GM18526 (cell line): ENCODE measurements around the gene CTNNBL1.

Experiments used
- POLR2A ChIP-seq: IDR thresholded peaks from 3 replicates; pipeline ENCODE4 v1.6.1; 2011; ENCODE audit not compliant: insufficient read length; ENCODE audit errors: extremely low read depth

The CTNNBL1 gene

DNA sequence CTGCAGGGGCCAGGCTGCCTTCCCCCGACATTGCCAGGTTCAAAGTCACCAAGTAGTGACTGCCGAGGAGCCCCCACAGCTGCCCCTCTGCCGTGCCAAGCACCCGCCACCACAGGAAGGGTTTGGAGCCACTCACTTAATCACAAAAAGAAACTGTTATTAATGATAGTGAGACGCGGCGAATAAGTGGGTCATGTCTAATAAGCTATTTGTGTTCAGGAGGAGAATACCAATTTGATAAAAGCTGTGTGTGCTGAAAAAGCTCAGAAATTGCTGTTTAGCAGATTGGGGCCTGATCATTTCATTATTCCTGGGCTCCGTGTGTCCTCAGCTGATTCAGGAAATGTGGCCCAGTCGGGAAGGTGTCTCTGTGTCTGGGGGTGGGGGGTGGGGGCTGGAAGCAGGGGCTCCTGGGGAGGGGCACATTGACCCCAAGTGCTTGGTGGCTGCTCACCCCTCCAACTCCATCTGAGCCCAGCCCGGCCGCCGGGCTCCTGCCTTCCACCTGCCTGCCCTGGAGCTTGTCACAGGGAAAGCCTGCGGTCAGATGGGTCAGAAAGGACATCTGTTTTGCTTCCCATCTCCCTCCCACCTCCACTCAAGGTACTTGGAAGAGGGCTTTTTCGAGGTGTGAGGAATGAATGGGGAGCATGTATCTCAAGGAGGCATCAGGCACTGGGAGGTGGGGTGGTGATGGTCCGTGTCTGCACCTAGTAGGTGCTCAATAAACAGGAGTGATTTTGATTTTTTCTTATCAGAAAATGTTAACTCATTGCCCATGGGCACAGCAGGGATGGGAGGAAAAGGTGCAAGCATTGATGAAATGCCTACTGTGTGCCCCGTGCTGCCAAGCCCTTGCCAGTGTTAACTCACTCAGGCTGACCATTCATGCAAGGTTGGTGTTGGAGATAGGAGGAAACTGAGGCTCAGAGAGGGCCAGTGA, 212.1 kb downstream of the CTNNBL1 start:
- TF ChIP-seq POLR2A: no peak

GRCh38 chr20:37907330-37907676, 213.5 kb downstream of the CTNNBL1 start:
- TF ChIP-seq POLR2A: no peak

- TF ChIP-seq POLR2A: no peak
Measured at GRCh38 chr20:37907677-37908401, 214.0 kb downstream of the CTNNBL1 start.

DNA sequence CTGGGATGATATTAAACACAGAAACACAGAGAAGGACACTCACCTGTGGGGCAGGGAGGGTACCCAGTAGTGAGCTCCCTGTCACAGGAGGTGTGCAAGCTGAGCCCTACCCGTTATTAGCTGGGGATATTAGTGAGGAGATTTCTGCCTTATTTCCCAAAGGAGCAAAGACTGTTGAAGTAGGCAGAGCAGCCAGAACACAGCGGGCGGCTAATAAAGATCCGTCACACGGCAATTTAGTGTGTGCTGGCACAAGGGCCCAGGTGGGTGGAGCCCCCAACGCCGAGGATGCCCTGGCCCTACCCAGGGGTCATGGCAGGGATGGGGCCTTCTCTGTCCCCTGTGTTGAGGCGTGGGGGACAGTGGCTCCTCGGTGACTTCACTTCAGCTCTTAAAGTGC, 217.4 kb downstream of the CTNNBL1 start:
- no peak for TF ChIP-seq POLR2A

DNA sequence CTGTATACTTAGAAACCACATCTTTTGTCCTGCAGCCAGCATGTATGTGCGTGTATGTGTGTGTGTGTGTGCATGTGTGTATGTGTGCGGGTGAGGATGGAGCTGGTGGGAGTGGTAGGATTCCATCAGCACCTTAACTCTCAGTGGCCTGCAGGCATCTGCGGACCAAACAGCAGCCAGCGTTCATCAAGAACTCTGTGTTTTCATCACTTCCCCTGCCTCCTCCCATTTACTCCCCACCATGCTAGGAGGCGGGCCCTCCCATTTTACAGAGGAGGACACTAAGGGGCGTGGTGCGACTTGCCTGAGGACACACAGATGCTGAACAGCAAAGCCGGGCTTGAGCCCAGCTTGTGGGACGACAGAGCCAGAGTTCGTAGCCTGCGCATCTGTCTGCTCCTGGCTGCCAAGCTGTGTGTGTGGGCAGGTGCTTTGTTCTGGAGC, 218.0 kb downstream of the CTNNBL1 start:
- TF ChIP-seq POLR2A: no peak

DNA sequence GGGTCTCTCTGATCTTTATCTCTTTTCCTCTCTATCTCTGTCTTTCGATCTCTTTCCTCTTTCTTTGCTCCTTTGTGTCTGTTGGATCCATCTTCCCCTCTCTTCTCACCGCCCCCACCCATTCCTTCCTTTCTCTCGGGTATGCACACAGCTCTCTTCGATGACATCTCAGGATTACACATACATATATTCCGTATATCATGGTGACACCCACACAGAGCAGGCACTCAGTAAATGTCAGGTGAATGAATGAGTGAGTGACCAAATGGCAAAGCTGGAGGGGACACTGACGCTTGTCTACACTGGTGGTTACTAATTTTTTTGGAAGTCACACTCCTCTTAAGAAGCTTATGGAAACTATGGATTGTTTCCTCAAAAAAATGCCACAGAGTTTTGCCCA, 219.0 kb downstream of the CTNNBL1 start:
- TF ChIP-seq POLR2A: no peak

DNA sequence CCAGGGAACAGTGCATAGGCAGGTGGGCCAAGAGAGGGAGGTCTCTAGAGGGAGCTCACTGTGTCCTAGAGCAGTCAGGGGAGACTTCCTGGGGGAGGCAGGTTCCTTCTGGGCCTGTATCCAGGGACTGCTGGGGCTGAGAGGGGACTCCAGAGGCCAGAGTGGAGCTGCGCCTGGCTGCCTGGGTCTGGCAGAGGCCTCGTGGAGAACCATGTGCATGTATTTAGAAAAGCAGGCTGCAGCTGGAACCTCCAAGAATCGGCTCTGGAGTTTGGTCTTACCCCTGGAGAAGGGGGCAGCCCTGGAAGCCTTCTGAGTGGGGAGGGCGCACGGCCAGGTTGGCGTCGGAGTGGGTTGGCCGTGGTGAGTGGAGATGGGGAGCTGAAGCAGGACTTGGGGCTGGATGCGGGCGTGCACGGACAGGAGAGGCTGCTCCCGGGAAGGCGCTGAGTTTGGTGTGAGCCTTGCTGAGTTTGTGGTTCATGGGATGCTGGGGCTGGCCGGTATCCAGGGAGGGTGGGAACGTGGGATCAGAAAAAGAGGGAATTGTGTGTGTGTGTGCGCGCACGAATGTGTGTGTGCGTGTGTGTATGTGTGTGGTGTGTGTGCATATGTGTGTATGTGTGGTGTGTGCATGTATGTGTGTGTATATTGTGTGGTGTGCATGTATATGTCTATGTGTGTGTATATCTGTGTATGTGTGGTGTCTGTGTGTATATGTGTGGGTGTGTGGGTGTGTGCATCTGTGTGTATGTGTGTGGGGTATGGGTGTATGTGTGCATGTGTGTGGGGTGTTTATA, 219.9 kb downstream of the CTNNBL1 start:
- TF ChIP-seq POLR2A: no peak

GRCh38 chr20:37914367-37914671, 220.5 kb downstream of the CTNNBL1 start:
- no peak for TF ChIP-seq POLR2A

- no peak for TF ChIP-seq POLR2A
Measured at GRCh38 chr20:37914672-37915433, 221.0 kb downstream of the CTNNBL1 start.

DNA sequence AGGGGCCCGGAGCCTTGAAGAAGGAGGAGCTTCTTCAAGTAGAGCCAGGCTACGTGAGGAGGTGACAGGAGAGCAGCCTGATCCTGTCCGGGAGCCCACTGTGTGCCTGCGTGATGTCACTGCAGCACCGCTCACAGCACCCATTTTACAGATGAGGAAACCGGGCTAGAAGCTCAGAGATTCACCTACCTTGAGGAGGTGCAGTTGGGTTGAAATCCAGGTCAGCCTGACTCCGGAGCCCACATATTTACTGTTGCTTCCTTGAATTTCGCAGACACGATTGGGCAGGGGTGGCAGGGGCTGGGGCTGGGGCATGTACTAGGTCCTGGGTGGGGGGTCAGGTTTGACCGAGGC, 221.6 kb downstream of the CTNNBL1 start:
- TF ChIP-seq POLR2A: no peak

GRCh38 chr20:37915800-37916570, 222.2 kb downstream of the CTNNBL1 start:
- TF ChIP-seq POLR2A: no peak

DNA sequence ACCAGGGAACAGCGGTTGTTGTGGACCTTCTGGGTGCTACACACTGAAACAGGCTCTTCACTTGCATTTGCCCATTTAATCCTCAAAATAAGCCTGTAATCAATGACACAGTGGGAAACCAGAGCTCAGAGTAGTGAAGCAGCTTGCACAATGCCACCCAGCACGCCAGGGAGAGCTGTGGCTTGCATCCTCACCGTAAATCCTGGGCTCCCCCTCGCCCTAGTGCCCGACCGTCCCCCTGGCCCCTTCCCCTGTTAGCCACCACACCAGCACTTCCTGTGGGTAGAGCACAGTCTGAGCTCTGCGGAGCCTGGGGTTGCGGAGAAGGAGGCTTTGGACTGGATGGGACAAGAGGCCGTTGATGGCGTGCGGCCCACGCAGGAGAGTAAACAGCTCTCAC, 223.6 kb downstream of the CTNNBL1 start:
- TF ChIP-seq POLR2A: no peak

GRCh38 chr20:37918035-37918434, 224.2 kb downstream of the CTNNBL1 start:
- TF ChIP-seq POLR2A: no peak

DNA sequence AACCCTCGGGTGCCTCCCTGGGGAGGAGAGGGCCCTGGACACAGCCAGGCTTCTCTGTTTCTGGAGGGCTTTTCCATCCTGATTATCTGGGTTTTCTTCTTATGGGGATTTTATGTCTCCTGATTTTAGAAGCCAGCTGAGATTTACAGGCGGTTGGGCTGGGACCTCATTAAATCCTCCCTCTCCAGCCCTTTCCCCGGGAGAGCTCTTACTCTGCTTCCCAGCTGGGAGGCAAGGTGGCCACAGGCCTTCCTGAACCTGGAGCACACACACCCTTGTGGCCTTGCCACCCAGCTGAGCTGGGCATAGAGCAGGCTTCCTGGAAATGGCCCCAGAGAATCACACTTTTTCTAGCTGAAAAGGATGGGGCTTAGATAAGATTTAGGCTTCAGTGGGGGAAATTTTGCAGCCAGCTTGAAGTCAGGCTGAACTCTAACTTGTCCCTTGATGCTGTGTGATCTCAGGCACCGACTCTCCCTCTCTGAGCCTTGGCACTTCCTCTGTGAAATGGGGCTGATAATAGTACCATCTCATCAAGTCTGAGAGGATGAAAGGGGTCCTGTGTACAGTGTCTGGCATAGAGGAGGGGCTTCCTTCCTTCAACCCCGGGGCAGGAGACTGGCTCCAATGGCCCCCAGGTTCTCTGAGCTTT, 225.7 kb downstream of the CTNNBL1 start:
- no peak for TF ChIP-seq POLR2A
